Sigmoid colon (tissue), 7 donors: ENCODE results near the gene PSMD7. TPM values are rescaled to one million over a fixed set of nuclear protein-coding genes. Genes with fewer than 3 reads are reported as not detected.
A peak's percentile ranks its signal among the peaks of the same experiment; 100 is the strongest.

Source experiments
- DNase-seq: peaks from one replicate; pipeline ENCODE4 v3.0.0-alpha.2; 2019
- H3K27ac ChIP-seq, 4 donors: fragments of 200-600 bp; sonication (generic); one replicate each; pipeline ENCODE4 v1.5.1; 2016 to 2019; ENCODE audit warnings: mild to moderate bottlenecking in 1 of 4
- H3K27me3 ChIP-seq, 3 donors: fragments of 200-600 bp; sonication (generic); one replicate each; pipeline ENCODE4 v1.5.1; 2019; ENCODE audit warnings: mild to moderate bottlenecking in 1 of 3
- H3K36me3 ChIP-seq, 4 donors: fragments of 200-600 bp; sonication (generic); one replicate each; pipeline ENCODE4 v1.5.1; 2016 to 2019
- H3K4me1 ChIP-seq, 4 donors: fragments of 200-600 bp; sonication (generic); one replicate each; pipeline ENCODE4 v1.5.1; 2017 to 2019
- H3K4me3 ChIP-seq, 4 donors: fragments of 200-600 bp; sonication (generic); one replicate each; pipeline ENCODE4 v1.5.1; 2017 to 2019; ENCODE audit warnings: mild to moderate bottlenecking in 2 of 4, moderate library complexity in 1 of 4
- H3K9me3 ChIP-seq, 4 donors: fragments of 200-600 bp in 3 of 4; sonication (generic) in 3 of 4; one replicate each; pipeline versions ENCODE4 v1.5.1 to v1.6.1; 2013 to 2019
- CTCF ChIP-seq, 4 experiments: fragments of 450-650 bp in 3 of 4; fragments of 200-600 bp in 1 of 4; IDR thresholded peaks; one replicate each; pipeline ENCODE4 v1.5.1; 2016 to 2019; ENCODE audit warnings: antibody characterized with exemption in 4 of 4, mild to moderate bottlenecking in 3 of 4, moderate library complexity in 2 of 4
- EP300 ChIP-seq, 4 donors: sonication (generic); formaldehyde crosslinking; IDR thresholded peaks; one replicate each; pipeline ENCODE4 v1.6.1; 2017; ENCODE audit warnings: antibody characterized with exemption in 4 of 4
- POLR2A ChIP-seq, 2 donors: fragments of 450-650 bp; IDR thresholded peaks; one replicate each; pipeline ENCODE4 v1.6.1; 2016; ENCODE audit warnings: antibody characterized with exemption in 2 of 2, mild to moderate bottlenecking in 2 of 2, moderate library complexity in 2 of 2
- POLR2AphosphoS5 ChIP-seq, 4 donors: sonication (generic); formaldehyde crosslinking; IDR thresholded peaks; one replicate each; pipeline ENCODE4 v1.6.1; 2017; ENCODE audit warnings: antibody characterized with exemption in 4 of 4
- WGBS, 2 donors: extraction: QIAGEN DNeasy Blood & Tissue Kit; methylation state at CpG; one replicate each; pipeline ENCODE4 v1.1.7; 2013; 5-methylcytosine and 5-hydroxymethylcytosine counted together
- intact Hi-C: fragments of 100-400 bp; cut with DNase I; formaldehyde crosslinking; loops from one replicate; pipeline ENCODE4 v1.15.1; 2023
- polyA plus RNA-seq, 3 donors: library from polyadenylated mRNA; stranded (reverse); fragments of 200-250 nt; gene quantifications; one replicate each; pipeline ENCODE4 v1.2.3, GENCODE V29; 2013
- total RNA-seq, 4 donors: library from RNA; depleted of rRNA; stranded (reverse); fragments of >200 nt; gene quantifications; one replicate each; pipeline ENCODE4 v1.1.0, GENCODE V29; 2016
- donor health status: healthy with polysubstance abuse.
- donor health status: Bipolar disorder and iron deficiency.
- donor health status: healthy.

The PSMD7 gene
- total RNA-seq, result 100 to 1,000 TPM in 1 of 4 donors, 10 to 100 TPM in 3; 62.9 to 160 (median 90.3) TPM
- polyA plus RNA-seq, result 10 to 100 TPM; 69.1 to 91.2 (median 76.3) TPM

- WGBS, 2 donors, result 0% methylated on average over 60 of the region's 60 CpGs
- peaks cover 6 to 28% (median 19%) of the 10 kb centered on the region in 4 donors for H3K36me3 ChIP-seq
- peaks cover 0 to 2% (median 0%) of the 10 kb centered on the region in 4 donors for H3K9me3 ChIP-seq
Measured at GRCh38 chr16:74296432-74297144, at the start of gene PSMD7. Gene PSMD7, plus strand, starts transcription at chr16:74296814. Its CDS starts 101 bp downstream, at chr16:74296915.

DNA sequence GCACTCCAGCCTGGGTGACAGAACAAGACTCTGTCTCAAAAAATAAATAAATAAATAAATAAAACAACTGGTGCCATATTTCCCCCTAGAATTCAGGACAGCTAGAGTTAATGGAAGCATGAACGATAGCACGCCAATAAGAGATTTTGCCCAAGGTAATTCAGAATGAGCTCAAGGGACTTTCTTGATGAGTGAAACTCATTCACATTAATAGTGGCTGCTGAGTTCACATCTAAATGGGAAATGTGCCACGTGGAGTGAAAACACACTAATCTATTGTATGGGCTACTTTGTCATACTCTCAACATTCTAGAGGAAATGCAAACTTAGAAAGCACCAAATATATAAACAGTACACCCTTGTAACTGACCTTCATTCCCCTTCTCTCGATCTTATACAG lies 47.4 kb upstream of the PSMD7 start:
- Histone ChIP-seq H3K27ac (no peak overlapping the region), H3K27me3 (no peaks in the 10 kb centered on the region), H3K36me3 (no peaks in the 10 kb centered on the region), H3K4me1 (no peaks in the 10 kb centered on the region), H3K9me3 (no peaks in the 10 kb centered on the region), H3K4me3 (no peak overlapping the region)
- WGBS, 2 donors, result 73 to 75% methylated on average over 4 of the region's 4 CpGs
- TF ChIP-seq POLR2AphosphoS5 (IDR thresholded peaks at IDR 0.05) (no peak), POLR2A (IDR thresholded peaks at IDR 0.05) (no peak), CTCF (IDR thresholded peaks at IDR 0.05) (no peak), EP300 (IDR thresholded peaks at IDR 0.05) (no peak)
- intact Hi-C loops, result no loop called here
- DNase-seq, result no peak

More at GRCh38 chr16:74296432-74297144, at the start of gene PSMD7:
- peak; percentile 96 for DNase-seq
- Histone ChIP-seq H3K27ac (peak within 1 kb of the TSS; percentile 89 to 95 (median 94)), H3K4me1 (peaks cover 0 to 35% (median 28%) of the 10 kb centered on the region in 4 donors), H3K27me3 (no peaks in the 10 kb centered on the region), H3K4me3 (peak within 1 kb of the TSS; percentile 78 to 95 (median 91))
- TF ChIP-seq POLR2AphosphoS5 (IDR thresholded peaks at IDR 0.05) (peak; percentile 94 to 97 (median 94)), CTCF (IDR thresholded peaks at IDR 0.05) (no peak), POLR2A (IDR thresholded peaks at IDR 0.05) (peak; percentile 78 to 89), EP300 (IDR thresholded peaks at IDR 0.05) (peak in 1 of 4 donors; percentile 48)
- intact Hi-C loops, result loop anchor here (5.0 kb wide), 1 partner anchor 76 kb away; no protein-coding TSS in a partner anchor

GRCh38 chr16:74249846-74250245 lies 46.8 kb upstream of the PSMD7 start:
- 60 to 77% methylated on average over 1 of the region's 1 CpG for WGBS, 2 donors

DNA sequence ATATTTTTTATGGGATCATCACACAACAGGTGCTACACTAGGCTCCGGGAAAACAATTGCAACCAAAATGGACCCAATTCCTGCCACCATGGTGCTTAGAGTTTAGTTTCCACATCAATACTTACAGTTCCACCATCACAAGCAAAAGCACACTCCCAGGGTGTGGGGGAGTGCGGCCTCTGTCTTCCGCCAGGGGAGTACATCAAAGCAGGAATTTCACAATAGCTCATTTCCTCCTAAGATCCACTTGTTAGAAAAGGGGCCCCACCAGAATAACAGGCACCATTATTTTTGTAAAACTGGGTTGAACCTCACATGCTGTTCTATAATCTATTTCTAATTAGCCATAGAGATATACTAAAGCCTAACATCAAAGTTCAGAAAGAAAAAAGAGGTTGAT lies 44.3 kb upstream of the PSMD7 start:
- no peaks in the 10 kb centered on the region for H3K36me3 ChIP-seq
- H3K27me3 ChIP-seq, result no peaks in the 10 kb centered on the region
- intact Hi-C loops, result no loop called here
- no peaks in the 10 kb centered on the region for H3K9me3 ChIP-seq
- H3K27ac ChIP-seq, result no peak overlapping the region
- WGBS, 2 donors, result 80 to 85% methylated on average over 3 of the region's 3 CpGs
- H3K4me3 ChIP-seq, result no peak overlapping the region
- no peak for DNase-seq
- no peaks in the 10 kb centered on the region for H3K4me1 ChIP-seq
- TF ChIP-seq CTCF (IDR thresholded peaks at IDR 0.05), result no peak

More at GRCh38 chr16:74249846-74250245, 46.8 kb upstream of the PSMD7 start:
- DNase-seq, result no peak
- H3K27me3 ChIP-seq, result no peaks in the 10 kb centered on the region
- H3K4me3 ChIP-seq, result no peak overlapping the region
- no peaks in the 10 kb centered on the region for H3K9me3 ChIP-seq
- TF ChIP-seq EP300 (IDR thresholded peaks at IDR 0.05), result no peak
- no peak for TF ChIP-seq POLR2AphosphoS5 (IDR thresholded peaks at IDR 0.05)
- no peak for TF ChIP-seq POLR2A (IDR thresholded peaks at IDR 0.05)
- TF ChIP-seq CTCF (IDR thresholded peaks at IDR 0.05), result no peak
- H3K4me1 ChIP-seq, result no peaks in the 10 kb centered on the region
- H3K36me3 ChIP-seq, result no peaks in the 10 kb centered on the region
- no peak overlapping the region for H3K27ac ChIP-seq
- intact Hi-C loops, result no loop called here
